GM21447 (cell line): ENCODE data around the gene SORBS2.
"Not testable (repeated sequence)": the region's sequence is repeated elsewhere in the genome, so short reads cannot be mapped to it uniquely, and the experiment has no call there.

Source experiments
- ATAC-seq: cut with Tn5 transposase; IDR thresholded peaks from one replicate; pipeline ENCODE4 v1.9.1; 2021; ENCODE audit not compliant: unreplicated experiment

Gene SORBS2

DNA sequence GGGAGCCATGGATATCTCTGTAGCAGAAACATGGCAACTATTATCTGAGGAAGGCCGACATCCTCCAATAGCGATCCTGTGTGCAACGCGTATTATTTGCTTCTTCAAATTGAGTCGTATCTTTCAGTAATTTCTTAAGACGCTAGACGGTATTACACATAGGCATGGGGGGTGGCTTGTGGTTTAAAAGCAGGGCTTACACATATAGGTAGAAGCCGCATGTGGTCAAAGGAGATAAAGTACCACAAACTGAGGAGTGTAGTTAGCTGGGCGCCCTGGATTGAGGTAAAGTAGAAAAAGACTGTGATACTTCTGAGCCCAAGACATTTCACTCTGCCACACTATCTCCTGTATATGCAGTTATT lies 94.6 kb downstream of the SORBS2 start:
- ATAC-seq = no peak

DNA sequence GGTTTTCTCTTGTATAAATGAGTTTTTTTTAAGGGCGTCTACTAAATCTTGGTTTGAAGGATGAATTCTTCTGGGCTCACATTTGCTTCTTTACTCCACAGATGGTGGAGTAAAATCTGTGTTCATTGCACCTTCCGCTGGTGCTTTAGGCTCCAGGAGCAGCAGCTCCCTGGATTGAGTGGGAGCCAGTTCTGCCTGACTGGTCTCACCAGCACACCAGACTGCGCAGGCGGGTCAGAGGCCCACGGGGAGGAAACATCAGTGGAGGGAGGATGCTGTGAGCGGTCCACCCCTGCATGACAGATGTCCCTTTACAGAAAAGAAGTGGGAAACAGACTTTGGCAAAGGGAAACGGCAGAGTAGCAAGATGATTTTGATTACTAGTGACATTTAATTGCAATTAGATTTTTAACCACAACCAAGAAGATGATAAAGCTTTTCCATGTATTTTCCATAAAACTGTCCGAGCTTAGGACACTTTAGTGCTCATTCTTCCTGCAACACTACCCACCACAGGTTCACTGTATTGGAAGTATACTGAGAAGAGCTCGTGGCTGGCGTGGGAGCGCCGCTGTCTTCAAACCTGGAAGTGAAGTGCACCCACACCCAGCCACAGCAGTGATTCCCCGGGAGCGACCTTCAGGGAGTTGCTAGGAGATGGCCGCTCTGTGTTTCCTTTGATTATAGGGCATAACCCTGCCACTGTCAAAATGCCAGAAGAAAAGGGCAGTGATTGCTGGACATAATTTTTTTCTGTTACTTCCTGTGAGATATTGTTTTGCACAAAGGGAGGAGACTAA lies 95.2 kb downstream of the SORBS2 start:
- ATAC-seq = no peak

GRCh38 chr4:185716141-185716551 lies 95.8 kb downstream of the SORBS2 start:
- ATAC-seq = no peak

DNA sequence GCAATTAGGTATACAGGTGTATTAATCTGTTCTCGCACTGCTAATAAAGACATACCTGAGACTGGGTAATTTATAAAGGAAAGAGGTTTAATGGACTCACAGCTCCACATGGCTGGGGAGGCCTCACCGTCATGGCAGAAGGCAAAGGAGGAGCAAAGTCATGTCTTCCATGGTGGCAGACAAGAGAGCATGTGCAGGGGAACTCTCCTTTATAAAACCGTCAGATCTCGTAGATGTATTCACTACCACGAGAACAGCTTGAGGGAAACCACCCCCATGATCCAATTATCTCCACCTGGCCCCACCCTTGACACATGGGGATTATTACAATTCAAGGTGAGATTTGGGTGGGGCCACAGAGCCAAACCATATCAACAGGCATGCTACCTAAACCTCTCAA lies 97.5 kb downstream of the SORBS2 start:
- ATAC-seq = not testable (repeated sequence)

DNA sequence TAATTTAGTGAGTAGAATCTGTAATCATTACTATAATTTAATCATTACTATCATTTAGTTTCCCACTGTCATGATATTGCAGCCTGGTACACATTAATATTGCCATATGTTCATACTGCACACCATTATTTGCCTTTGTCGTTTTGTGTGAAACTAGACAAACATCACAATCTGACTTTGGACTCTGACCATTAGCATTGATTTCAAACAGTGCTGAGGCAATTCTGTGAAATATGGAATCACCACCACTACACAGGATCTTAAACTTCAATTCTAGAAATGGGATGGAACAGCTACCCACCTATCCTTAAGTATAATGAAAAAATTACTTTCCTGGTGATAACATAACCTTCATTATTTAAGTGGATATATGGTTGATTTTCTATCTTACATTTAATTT lies 98.3 kb downstream of the SORBS2 start:
- ATAC-seq = no peak

GRCh38 chr4:185713272-185713671 lies 98.7 kb downstream of the SORBS2 start:
- no peak for ATAC-seq

DNA sequence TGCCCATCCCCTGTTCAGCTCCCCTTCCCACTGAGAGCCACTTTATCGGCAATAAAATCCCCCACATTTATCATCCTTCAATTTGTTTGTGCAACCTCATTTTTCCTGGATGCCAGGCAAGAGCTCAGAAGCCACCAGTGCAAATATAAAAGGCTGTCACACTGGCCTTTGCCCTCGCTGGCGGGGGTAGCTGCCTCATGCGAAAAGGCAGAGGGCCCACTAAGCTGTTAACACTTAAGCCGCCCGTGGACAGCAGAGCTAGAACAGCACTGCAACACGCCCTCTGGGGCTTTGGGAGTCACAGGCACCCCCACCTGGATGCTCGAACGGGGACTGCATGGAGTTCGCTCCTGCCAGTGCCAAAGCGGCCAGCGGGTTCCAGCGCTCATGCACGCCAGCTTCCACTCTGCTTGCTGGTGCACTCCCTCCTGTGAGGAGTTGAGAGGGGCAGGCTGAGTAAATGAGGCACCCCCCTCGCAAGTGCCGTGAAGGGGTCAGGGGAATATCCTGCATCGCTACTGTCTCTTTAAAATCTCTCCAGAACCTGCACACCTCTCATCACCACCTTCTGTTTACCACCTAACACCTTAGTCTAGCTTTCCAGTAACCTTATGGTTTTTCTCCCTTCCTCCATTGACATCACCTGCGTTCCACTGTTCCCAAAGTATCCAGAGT lies 99.5 kb downstream of the SORBS2 start:
- no peak for ATAC-seq

DNA sequence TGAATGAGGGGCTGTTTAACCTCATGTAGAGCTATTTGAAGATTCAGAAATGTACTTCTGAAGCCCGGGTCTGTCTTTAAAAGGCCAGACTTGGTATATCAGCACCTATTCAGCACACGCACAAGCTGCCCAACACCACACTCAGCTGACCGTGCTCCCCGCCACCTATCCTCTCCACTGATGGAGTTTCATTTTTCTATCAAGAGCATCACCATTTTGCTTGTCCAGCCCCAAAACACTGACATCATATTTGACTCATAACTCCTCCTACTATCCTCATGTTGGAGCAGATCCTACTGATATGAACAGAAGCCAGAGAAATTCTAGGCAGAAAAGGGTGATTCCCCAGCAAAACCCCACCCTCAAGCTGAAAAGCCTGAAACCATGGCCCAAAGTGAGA lies 100.3 kb downstream of the SORBS2 start:
- no peak for ATAC-seq

DNA sequence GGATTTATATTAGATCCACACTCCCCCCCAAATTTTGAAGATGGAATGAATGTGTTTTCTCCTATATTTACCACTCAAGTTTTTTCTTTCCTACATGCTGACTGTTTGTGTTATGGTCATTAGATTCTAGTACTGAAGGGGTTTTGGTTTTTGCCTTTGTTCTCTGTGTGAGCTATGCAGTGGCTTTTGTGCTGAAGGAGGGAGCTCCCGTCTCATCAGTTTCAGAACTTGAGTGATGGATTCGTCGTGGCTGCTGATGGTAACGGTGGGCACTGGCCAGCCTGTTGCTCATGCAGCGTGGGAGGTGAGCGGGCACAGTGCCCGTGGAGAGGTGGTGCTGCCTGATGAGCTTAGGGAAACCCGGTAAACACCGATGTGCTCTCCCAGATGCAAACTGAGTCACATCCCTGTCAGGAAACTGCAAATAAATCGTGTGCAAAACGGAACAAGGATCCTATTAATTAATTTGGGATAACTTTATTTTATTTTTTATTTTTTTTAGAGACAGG lies 101.5 kb downstream of the SORBS2 start:
- no peak for ATAC-seq

DNA sequence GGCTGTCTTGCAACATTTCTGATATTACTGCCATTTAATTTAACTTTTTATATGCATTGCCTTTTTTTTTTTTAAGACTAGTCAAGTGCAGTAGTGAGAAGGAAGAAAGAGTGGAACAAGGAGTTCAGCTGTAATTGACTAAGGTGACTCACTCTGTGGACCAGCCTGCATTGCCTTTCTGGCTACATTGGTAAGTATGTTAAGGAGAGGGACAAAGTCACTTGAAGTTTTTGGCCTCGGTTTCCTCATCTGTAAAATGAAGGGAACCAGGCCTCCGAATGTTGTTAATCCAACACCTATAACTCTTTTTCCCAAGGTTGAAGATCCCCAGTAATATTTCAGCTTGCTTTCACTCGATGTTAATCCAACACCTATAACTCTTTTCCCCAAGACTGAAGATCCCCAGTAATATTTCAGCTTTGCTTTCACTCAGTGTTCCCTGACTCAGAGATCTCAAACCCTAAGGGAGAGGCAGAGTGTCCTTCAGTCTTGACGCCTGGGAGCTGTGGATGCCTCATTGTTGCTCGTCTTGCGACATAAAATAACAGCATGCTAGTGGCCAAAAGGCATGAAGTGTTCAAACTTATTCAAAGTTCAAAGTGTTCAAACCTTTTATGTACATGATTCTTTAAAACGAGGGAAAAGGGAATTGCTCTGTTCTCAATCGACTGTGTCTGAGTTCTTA lies 102.0 kb downstream of the SORBS2 start:
- no peak for ATAC-seq

GRCh38 chr4:185708348-185708747 lies 103.6 kb downstream of the SORBS2 start:
- no peak for ATAC-seq

DNA sequence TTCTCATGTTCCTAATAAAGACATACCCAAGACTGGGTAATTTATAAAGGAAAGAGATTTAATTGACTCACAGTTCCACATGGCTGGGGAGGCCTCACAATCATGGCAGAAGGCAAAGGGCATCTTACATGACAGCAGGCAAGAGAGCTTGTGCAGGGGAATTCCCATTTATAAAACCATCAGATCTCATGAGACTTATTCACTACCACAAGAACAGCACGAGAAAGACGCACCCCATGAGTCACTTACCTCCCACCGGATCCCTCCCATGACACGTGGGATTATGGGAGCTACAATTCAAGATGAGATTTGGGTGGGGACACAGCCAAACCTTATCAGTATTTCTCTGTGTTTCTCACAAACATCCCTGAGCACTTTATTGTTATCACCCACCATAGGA lies 104.4 kb downstream of the SORBS2 start:
- ATAC-seq = not testable (repeated sequence)

DNA sequence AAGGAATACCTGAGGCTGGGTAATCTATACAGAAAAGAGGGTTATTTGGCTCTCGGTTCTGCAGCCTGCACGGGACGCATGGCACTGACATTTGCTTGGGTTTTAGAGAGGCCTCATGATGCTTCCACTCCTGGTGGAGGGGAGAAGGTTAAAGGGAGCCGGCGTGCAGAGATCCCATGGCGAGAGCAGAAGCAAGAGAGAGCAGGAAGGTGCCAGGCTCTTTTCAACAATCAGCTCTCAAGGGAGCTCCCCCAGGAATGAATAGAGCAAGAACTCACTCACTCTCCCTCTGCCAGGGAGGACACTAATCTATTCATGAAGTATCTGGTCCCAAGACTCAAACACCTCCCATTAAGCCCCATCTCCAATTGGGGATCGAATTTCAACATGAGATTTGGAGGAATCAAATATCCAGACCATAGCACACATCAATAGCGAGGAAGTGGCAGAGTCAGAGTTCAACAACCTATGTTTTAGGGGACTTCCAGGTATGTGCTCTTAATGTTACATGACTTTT lies 109.8 kb downstream of the SORBS2 start:
- ATAC-seq = no peak

- ATAC-seq = no peak
Observed at GRCh38 chr4:185700630-185701029, 111.4 kb downstream of the SORBS2 start.

GRCh38 chr4:185700048-185700447 lies 111.9 kb downstream of the SORBS2 start:
- no peak for ATAC-seq

GRCh38 chr4:185697488-185697887 lies 114.5 kb downstream of the SORBS2 start:
- ATAC-seq = no peak

GRCh38 chr4:185695743-185696142 lies 116.3 kb downstream of the SORBS2 start:
- ATAC-seq = no peak

DNA sequence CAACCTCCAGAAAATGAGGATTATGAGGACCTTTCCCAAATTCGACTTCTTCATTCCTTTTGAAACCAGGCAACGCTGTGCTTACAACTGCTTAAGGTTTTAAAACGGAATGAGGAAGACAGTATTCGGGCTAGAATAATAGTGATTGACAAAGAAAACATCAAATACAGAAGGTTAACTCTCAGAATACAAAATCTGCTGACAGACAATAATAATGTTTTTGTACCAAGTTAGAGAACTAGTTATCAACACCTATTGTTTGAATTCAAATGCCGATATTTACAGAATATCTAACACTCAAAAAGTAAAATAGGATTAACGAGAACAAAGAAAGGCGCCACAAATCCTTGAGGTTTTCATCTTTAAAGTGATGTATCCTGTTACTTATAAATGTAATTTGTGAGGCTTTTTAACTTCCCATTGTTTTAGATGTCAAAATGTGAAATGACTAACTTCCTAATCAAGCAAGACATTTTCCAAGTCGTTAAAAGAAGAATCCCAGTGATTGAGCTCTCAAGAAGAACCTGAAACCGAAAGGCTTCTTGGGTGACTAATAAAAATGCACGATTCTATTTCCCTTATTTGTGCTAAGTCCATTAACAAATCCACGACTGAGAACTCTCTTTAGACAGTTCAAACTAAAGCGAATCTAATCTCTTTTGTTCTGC lies 118.3 kb downstream of the SORBS2 start:
- no peak for ATAC-seq

- ATAC-seq = no peak
Observed at GRCh38 chr4:185689407-185689806, 122.6 kb downstream of the SORBS2 start.

DNA sequence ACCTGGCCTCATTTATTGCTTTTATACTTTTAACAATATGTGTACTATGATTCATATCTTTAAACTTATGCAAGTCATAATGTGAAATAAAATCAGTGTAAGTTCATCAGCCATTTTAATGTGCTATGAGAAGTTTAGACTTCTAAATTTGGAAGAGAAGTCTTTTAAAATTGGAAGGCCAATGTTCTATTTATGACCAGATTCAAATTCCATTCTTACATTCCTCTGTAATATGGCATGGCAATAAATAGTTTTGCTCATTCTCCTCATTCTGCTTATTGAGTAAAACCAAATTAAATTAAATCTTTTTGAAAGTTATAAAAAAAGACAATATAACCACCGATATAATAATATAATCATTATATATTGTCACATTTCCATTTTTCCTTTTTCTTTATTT lies 126.2 kb downstream of the SORBS2 start:
- ATAC-seq = no peak

GRCh38 chr4:185683896-185684295 lies 128.1 kb downstream of the SORBS2 start:
- ATAC-seq = no peak
